ENCODE results near the gene COL15A1.
"Not testable (repeated sequence)": the region's sequence is repeated elsewhere in the genome, so short reads cannot be mapped to it uniquely, and the experiment has no call there.

The COL15A1 gene

DNA sequence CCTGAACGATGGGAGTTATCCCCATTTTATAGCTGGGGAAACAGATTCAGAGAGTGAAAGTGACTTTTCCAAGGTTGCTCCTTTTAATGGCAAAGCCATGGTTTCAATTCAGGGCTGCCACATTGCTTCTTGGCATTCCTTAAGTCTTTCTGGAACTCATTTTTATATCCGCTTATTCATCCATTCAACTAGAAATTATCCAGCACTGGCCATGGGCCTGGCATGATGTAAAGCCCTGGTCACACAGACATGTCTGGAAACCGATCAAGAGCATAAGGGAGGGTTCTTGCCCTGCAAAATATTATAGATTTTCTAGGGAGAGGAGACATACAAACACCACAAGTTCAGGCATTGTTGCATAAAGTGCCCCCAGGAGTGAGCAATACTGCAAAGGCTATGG, 43.0 kb upstream of the COL15A1 start:
- DNase-seq (ENCODE audit: extremely low read depth, low read depth): no peak
- TF ChIP-seq, protein P1, sequence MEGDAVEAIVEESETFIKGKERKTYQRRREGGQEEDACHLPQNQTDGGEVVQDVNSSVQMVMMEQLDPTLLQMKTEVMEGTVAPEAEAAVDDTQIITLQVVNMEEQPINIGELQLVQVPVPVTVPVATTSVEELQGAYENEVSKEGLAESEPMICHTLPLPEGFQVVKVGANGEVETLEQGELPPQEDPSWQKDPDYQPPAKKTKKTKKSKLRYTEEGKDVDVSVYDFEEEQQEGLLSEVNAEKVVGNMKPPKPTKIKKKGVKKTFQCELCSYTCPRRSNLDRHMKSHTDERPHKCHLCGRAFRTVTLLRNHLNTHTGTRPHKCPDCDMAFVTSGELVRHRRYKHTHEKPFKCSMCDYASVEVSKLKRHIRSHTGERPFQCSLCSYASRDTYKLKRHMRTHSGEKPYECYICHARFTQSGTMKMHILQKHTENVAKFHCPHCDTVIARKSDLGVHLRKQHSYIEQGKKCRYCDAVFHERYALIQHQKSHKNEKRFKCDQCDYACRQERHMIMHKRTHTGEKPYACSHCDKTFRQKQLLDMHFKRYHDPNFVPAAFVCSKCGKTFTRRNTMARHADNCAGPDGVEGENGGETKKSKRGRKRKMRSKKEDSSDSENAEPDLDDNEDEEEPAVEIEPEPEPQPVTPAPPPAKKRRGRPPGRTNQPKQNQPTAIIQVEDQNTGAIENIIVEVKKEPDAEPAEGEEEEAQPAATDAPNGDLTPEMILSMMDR (IDR thresholded peaks at IDR 0.05; ENCODE audit: low read depth, low read length): no peak

DNA sequence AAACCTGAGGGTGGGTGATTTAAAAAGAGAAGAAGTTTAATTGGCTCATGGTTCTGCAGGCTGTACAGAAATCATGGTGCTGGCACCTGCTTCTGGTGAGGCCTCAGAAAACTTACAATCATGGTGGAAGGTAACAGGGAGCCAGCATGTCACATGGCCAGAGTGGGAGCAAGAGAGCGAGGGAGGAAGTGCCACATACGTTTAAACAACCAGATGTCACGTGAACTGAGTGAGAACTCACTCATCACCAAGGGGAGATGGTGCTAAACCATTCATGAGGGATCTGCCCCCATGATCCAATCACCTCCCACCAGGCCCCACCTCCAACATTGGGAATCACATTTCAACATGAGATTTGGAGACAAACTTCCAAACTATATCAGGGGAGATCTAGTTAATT, 41.9 kb upstream of the COL15A1 start:
- not testable (repeated sequence) for DNase-seq (ENCODE audit: extremely low read depth, low read depth)

DNA sequence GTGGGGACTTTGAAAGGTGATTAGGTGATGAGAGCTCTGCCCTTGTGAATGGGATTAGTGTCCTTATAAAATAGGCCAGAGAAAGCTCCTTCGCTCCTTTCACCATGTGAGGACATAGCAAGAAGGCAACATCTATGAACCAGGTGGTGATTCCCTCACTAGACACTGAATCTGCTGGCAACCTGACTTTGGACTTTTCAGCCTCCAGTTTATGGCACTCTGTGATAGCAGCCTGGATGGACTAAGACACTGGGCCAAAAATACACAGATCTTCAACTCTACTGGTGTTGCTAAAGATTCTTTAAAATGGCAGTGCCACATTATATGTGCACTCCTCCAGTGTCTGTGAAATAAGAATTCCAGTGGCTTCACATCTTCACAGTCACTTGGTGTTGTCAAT, 41.2 kb upstream of the COL15A1 start:
- TF ChIP-seq, protein P1 (IDR thresholded peaks at IDR 0.05; ENCODE audit: low read depth, low read length): no peak
- DNase-seq (ENCODE audit: extremely low read depth, low read depth): no peak

DNA sequence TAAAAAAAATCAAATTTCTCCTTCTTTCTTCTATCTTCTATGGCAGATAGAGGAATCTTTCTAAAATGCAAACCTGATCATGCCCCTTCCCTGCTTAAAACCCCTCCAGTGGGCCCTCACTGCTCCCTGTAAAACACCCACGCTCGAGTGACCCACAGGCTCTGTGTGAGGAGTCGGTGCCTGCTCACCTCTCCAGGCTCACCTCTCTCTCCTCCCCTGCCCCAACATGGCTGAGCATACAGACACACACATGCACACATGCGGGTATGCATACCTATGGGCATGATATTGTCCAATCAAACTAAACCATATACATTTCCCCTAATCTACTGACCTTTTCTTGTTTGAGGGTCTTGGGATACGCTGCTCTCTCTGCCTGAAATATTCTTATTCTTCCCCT, 40.8 kb upstream of the COL15A1 start:
- TF ChIP-seq, protein P1 (IDR thresholded peaks at IDR 0.05; ENCODE audit: low read depth, low read length): no peak
- no peak for DNase-seq (ENCODE audit: extremely low read depth, low read depth)

DNA sequence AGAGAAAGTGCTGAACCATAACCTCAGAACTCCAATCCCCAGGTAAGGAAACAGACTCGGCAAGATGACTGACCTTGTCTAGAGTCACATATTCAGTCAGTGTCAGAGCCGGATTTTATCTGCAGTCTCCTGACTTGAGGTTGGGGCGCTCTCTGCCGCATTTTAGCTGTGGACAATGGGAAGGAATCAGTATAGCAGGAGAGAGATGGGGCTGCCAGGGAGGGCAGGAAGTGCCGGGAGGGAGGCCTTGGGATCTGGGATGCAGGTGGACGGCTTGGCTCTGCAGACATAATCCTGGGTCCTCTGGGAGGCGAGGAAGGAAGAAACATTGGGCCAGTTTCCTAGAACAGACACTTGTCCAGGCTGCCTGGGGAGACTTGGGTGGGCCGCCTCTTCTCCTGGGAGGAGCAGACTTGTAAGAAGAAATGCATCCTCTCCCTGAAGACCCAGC, 39.7 kb upstream of the COL15A1 start:
- no peak for DNase-seq (ENCODE audit: extremely low read depth, low read depth)
- TF ChIP-seq, protein P1 (IDR thresholded peaks at IDR 0.05; ENCODE audit: low read depth, low read length): no peak

DNA sequence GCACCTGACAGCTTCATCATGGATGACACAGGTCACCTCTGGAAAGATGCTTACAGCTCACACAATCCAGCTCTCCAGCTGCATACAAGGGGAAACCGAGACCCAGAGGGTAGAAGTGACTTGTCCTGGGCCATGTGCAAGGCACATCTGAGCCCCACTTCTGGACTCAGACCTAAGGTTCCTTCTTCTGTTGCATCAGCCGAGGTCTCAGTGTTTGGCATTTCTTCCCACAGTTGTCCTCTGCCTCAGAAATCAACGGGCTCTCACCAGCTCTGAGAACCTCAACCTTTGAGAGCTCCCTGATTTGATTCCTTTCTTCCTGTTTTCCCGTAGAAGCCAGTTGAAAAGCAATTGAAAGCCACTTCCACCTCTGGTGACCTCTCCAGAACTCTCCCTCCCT, 38.7 kb upstream of the COL15A1 start:
- TF ChIP-seq, protein P1 (IDR thresholded peaks at IDR 0.05; ENCODE audit: low read depth, low read length): no peak
- DNase-seq (ENCODE audit: extremely low read depth, low read depth): no peak

DNA sequence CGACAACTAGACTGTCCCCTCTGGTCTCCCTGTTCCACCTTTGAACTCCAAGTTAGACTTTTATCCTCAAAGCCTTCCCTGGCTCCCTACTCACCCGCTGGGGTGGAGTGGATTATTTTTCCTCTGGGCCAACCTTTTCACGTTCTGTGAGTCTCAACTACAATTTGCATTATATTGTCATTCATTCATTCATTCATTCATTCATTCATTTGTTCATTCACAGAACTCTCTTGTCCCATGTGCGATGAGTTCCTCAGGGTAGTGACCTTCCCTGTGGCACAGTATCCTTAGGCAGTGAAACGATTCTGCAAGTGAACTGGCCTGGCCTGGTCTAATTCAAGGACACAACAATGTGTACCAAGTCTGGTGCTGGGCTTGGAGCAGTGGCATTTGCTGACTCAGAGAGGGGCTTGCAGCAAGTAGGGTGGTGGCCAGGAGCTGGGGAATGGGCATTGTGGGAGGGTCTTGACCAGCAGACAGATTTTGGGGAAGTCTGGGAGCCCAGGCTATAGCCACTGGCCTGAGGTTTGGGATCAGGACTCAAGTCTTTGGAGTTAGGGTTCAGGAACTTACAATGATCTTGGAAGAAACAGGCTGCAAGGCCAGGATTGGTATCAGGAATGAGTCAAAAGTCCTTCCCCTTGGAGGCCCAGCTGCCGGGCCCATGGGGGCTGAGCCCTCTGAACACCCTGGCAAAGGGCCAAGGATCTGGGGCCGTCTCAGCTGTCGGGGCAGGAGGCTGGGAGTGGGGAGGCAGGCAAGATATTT, 37.2 kb upstream of the COL15A1 start:
- DNase-seq (ENCODE audit: extremely low read depth, low read depth): no peak
- TF ChIP-seq, protein P1 (IDR thresholded peaks at IDR 0.05; ENCODE audit: low read depth, low read length): no peak

DNA sequence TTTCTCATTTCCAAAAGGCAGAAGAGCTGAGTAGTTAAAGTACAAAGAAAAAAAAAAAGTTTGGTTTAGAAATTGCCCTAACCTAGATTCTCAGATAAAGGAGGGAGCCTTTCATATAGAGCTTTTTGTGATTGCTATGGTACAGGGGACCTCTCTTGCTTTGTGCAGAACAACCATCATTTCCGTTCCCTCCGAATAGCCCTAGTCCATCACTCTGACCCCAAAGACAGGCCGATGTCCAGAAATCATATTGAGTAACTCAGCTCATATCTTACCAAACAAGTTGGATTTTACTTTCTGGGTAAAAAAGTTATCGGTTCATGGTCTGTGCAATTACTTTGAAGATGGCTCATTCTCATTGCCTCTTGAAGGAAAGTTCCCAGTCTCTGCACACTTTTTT, 36.7 kb upstream of the COL15A1 start:
- TF ChIP-seq, protein P1 (IDR thresholded peaks at IDR 0.05; ENCODE audit: low read depth, low read length): no peak
- DNase-seq (ENCODE audit: extremely low read depth, low read depth): no peak
